ENCODE data around the gene HSPA12B.

GRCh38 chr20:3729811-3730540, 2.5 kb upstream of the HSPA12B start:
- TF ChIP-seq CTCF (IDR thresholded peaks at IDR 0.05; ENCODE audit: poor library complexity, severe bottlenecking) = no peak
- no peak for TF ChIP-seq MXI1 (conservative IDR thresholded peaks at IDR 0.05; ENCODE audit: poor library complexity, severe bottlenecking)
- no peak for TF ChIP-seq REST (IDR thresholded peaks at IDR 0.05; ENCODE audit: borderline replicate concordance)
- no peak for TF ChIP-seq EP300 (conservative IDR thresholded peaks at IDR 0.05; ENCODE audit: poor library complexity, severe bottlenecking)
